GM21529 (cell line): ENCODE results near the gene SCN2B.

Source experiments
- ATAC-seq: cut with Tn5 transposase; IDR thresholded peaks from one replicate; pipeline ENCODE4 v1.9.1; 2021; ENCODE audit not compliant: unreplicated experiment

SCN2B gene

GRCh38 chr11:118136341-118136740 lies 40.1 kb downstream of the SCN2B start:
- no peak for ATAC-seq

- no peak for ATAC-seq
These were observed 40.7 kb downstream of the SCN2B start for GRCh38 chr11:118135796-118136165.

GRCh38 chr11:118135051-118135795 lies 41.2 kb downstream of the SCN2B start:
- no peak for ATAC-seq

GRCh38 chr11:118133816-118134215 lies 42.6 kb downstream of the SCN2B start:
- ATAC-seq, result no peak

- ATAC-seq, result no peak
These were observed 43.9 kb downstream of the SCN2B start for GRCh38 chr11:118132385-118133151.

GRCh38 chr11:118129471-118130172 lies 46.8 kb downstream of the SCN2B start:
- no peak for ATAC-seq

GRCh38 chr11:118128721-118129470 lies 47.5 kb downstream of the SCN2B start:
- no peak for ATAC-seq

- no peak for ATAC-seq
These were observed 48.1 kb downstream of the SCN2B start for GRCh38 chr11:118128310-118128709.

GRCh38 chr11:118126082-118126838 lies 50.2 kb downstream of the SCN2B start:
- ATAC-seq, result no peak

GRCh38 chr11:118124929-118125535 lies 51.4 kb downstream of the SCN2B start:
- no peak for ATAC-seq

GRCh38 chr11:118120793-118121192 lies 55.6 kb downstream of the SCN2B start:
- ATAC-seq, result no peak

GRCh38 chr11:118117790-118118601 lies 58.4 kb downstream of the SCN2B start:
- no peak for ATAC-seq

GRCh38 chr11:118115048-118115447 lies 61.4 kb downstream of the SCN2B start:
- ATAC-seq, result no peak

GRCh38 chr11:118114266-118114665 lies 62.2 kb downstream of the SCN2B start:
- no peak for ATAC-seq

GRCh38 chr11:118112711-118113430 lies 63.6 kb downstream of the SCN2B start:
- ATAC-seq, result no peak
